Measurements from ENCODE around the gene MSLN. TPM values are rescaled to one million over a fixed set of nuclear protein-coding genes. Genes with fewer than 3 reads are reported as not detected.

The MSLN gene
- total and polyA plus RNA-seq, 2 of the 13 experiments (the other 11 are each of a cell fraction or from before 2014, with no cell fraction given), result 2.0 to 2.3 TPM

- TF ChIP-seq ZNF331 (CRISPR knock-in tag; IDR thresholded peaks at IDR 0.05) (peak; percentile 32; the same call in 1 of the 2 replicates), NONO (IDR thresholded peaks at IDR 0.05) (no peak), NONO (CRISPR knock-in tag; conservative IDR thresholded peaks at IDR 0.05) (no peak), TIGD3 (CRISPR knock-in tag; IDR thresholded peaks at IDR 0.05; ENCODE audit: borderline replicate concordance) (no peak), TBX3 (IDR thresholded peaks at IDR 0.05; ENCODE audit: borderline replicate concordance) (no peak), ZNF121 (CRISPR knock-in tag; IDR thresholded peaks at IDR 0.05) (no peak), ZNF589 (CRISPR knock-in tag; conservative IDR thresholded peaks at IDR 0.05) (no peak), ZMAT3 (CRISPR knock-in tag; conservative IDR thresholded peaks at IDR 0.05) (no peak), ZNF770 (CRISPR knock-in tag; IDR thresholded peaks at IDR 0.05) (peak; percentile 41; the same call in 1 of the 2 replicates), ZNF33A (CRISPR knock-in tag; IDR thresholded peaks at IDR 0.05; ENCODE audit: borderline replicate concordance) (no peak), BHLHE40 (IDR thresholded peaks at IDR 0.05; ENCODE audit: low read length) (0 out of 2 replicates have a peak, but pooled peaks have one; percentile 14), THAP9 (CRISPR knock-in tag; IDR thresholded peaks at IDR 0.05; ENCODE audit: borderline replicate concordance) (peak; percentile 87; the same call in 1 of the 2 replicates), ATF7-NPFF (CRISPR knock-in tag; IDR thresholded peaks at IDR 0.05; ENCODE audit: low read depth) (0 out of 2 replicates have a peak, but pooled peaks have one; percentile 40), HOMEZ (CRISPR knock-in tag; IDR thresholded peaks at IDR 0.05; ENCODE audit: low read depth) (no peak), ZNF768 (CRISPR knock-in tag; IDR thresholded peaks at IDR 0.05) (peak; percentile 65; the same call in 1 of the 2 replicates), GATAD2A (CRISPR knock-in tag; IDR thresholded peaks at IDR 0.05) (peak; percentile 14; the same call in 1 of the 2 replicates), MAX (IDR thresholded peaks at IDR 0.05) (peak; percentile 51; the same call in 1 of the 2 replicates), FOXC1 (CRISPR knock-in tag; IDR thresholded peaks at IDR 0.05; ENCODE audit: borderline replicate concordance) (no peak)
- TF ChIP-seq, protein P1, sequence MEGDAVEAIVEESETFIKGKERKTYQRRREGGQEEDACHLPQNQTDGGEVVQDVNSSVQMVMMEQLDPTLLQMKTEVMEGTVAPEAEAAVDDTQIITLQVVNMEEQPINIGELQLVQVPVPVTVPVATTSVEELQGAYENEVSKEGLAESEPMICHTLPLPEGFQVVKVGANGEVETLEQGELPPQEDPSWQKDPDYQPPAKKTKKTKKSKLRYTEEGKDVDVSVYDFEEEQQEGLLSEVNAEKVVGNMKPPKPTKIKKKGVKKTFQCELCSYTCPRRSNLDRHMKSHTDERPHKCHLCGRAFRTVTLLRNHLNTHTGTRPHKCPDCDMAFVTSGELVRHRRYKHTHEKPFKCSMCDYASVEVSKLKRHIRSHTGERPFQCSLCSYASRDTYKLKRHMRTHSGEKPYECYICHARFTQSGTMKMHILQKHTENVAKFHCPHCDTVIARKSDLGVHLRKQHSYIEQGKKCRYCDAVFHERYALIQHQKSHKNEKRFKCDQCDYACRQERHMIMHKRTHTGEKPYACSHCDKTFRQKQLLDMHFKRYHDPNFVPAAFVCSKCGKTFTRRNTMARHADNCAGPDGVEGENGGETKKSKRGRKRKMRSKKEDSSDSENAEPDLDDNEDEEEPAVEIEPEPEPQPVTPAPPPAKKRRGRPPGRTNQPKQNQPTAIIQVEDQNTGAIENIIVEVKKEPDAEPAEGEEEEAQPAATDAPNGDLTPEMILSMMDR (CRISPR knock-in tag; IDR thresholded peaks at IDR 0.05), result peak; percentile 95
Observed at GRCh38 chr16:711548-712320, 48.8 kb upstream of the MSLN start (continued).

Measured in HepG2 (cell line).